Kidney epithelial cell (primary cell): ENCODE data around the gene ADIPOQ. TPM values are rescaled to one million over a fixed set of nuclear protein-coding genes. Genes with fewer than 3 reads are reported as not detected.
"Not testable (repeated sequence)": the region's sequence is repeated elsewhere in the genome, so short reads cannot be mapped to it uniquely, and the experiment has no call there.

Source experiments
- DNase-seq: peaks from one replicate; pipeline ENCODE4 v3.0.0-alpha.2; 2010; ENCODE audit warnings: low read depth
- H3K27me3 ChIP-seq: 2 replicates; pipeline ENCODE4 v1.6.0; 2011; ENCODE audit warnings: low read length; ENCODE audit not compliant: control insufficient read depth, insufficient read depth
- H3K36me3 ChIP-seq: 2 replicates; pipeline ENCODE4 v1.5.1; 2011; ENCODE audit warnings: low read length; ENCODE audit not compliant: control insufficient read depth, insufficient read depth
- H3K4me3 ChIP-seq: 2 replicates; pipeline ENCODE4 v1.5.1; 2011; ENCODE audit warnings: low read depth, mild to moderate bottlenecking, control low read depth, low read length
- total RNA-seq: library from RNA; depleted of rRNA; stranded (reverse); fragments of >200 nt; gene quantifications from 2 replicates; pipeline ENCODE4 v1.2.3, GENCODE V29; 2015
- TF ChIP-seq, protein P1 (sequence below): IDR thresholded peaks from 2 replicates; pipeline ENCODE4 v1.5.1; 2011; ENCODE audit warnings: mild to moderate bottlenecking, moderate library complexity, low read length, control low read depth, inconsistent platforms; ENCODE audit not compliant: insufficient read depth, poor library complexity, severe bottlenecking

Gene ADIPOQ
- total RNA-seq, 1 donor from 2014 or later: not detected

GRCh38 chr3:186886202-186886981 is 43.9 kb downstream of the ADIPOQ start:
- no peaks in the 10 kb centered on the region for H3K36me3 ChIP-seq
- DNase-seq: no peak
- TF ChIP-seq, protein P1, sequence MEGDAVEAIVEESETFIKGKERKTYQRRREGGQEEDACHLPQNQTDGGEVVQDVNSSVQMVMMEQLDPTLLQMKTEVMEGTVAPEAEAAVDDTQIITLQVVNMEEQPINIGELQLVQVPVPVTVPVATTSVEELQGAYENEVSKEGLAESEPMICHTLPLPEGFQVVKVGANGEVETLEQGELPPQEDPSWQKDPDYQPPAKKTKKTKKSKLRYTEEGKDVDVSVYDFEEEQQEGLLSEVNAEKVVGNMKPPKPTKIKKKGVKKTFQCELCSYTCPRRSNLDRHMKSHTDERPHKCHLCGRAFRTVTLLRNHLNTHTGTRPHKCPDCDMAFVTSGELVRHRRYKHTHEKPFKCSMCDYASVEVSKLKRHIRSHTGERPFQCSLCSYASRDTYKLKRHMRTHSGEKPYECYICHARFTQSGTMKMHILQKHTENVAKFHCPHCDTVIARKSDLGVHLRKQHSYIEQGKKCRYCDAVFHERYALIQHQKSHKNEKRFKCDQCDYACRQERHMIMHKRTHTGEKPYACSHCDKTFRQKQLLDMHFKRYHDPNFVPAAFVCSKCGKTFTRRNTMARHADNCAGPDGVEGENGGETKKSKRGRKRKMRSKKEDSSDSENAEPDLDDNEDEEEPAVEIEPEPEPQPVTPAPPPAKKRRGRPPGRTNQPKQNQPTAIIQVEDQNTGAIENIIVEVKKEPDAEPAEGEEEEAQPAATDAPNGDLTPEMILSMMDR: no peak
- H3K27me3 ChIP-seq: no peaks in the 10 kb centered on the region
- no peak overlapping the region for H3K4me3 ChIP-seq

DNA sequence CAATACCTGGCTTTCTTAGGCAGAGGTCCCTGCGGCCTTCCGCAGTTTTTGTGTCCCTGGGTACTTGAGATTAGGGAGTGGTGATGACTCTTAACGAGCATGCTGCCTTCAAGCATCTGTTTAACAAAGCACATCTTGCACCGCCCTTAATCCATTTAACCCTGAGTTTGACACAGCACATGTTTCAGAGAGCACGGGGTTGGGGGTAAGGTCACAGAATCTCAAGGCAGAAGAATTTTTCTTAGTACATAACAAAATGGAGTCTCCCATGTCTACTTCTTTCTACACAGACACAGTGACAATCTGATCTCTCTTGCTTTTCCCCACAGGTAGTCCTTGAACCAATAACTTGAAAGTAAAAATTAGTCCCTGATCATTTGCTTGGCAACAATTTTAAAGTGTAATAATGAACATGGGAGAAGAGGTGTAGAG is 45.0 kb downstream of the ADIPOQ start:
- H3K4me3 ChIP-seq, H3K36me3 ChIP-seq, H3K27me3 ChIP-seq, DNase-seq: not testable (repeated sequence)

DNA sequence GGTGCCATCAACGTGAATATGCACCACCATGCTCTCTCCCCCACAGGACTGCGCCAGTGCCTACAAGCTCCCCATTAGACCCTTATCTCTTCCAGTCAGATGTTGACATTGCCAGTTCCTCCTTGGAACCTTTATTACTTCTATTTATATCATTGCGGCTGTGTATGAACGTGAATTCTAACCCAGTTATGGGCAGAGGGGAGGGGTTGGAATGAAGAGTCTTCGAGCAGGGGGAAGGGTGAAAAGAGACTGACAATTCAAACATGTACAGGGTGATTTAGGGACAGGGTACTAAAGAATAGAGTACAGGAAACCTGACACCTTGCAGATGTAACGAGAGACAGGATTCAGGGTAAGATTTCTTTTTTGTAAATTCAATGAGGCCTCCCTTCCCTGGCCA is 46.1 kb downstream of the ADIPOQ start:
- H3K36me3 ChIP-seq: no peaks in the 10 kb centered on the region
- DNase-seq: no peak
- no peaks in the 10 kb centered on the region for H3K27me3 ChIP-seq
- H3K4me3 ChIP-seq: no peak overlapping the region
- TF ChIP-seq, protein P1: no peak

DNA sequence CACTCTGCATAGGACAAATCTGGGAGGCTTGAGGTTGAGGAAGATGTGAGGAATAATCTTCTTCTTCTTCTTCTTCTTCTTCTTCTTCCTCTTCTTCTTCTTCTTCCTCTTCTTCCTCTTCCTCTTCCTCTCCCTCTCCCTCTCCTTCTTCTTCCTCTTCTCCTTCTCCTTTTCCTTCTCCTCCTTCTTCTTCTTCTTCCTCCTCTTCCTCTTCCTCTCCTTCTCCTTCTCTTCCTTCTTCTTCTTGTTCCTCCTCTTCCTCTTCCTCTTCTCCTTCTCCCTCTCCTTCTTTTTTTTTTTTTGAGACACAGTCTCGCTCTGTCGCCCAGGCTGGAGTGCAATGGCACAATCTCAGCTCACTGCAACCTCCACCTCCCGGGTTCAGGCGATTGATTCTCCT is 47.2 kb downstream of the ADIPOQ start:
- H3K36me3 ChIP-seq, H3K27me3 ChIP-seq, H3K4me3 ChIP-seq, DNase-seq: not testable (repeated sequence)

DNA sequence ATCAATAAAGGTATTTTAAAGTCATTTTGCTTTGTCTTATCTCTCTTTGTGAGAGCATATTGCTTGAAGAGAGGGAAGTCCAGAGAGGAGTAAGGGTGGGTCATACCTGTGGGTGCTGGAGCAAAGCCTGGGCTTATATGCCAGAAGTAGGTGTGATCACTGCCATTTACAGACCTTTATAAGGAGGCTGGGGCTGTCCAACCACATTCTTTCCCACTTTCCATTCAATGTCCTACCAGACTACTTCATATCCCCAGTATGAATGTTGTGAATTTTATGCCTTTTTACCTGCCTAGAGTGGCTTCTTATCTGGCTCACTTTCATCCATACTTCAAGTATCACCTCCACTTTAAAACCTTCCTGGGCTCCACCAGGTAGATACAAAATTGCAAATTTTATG is 48.4 kb downstream of the ADIPOQ start:
- Histone ChIP-seq H3K27me3 (no peaks in the 10 kb centered on the region), H3K36me3 (no peaks in the 10 kb centered on the region), H3K4me3 (no peak overlapping the region)
- DNase-seq: no peak
- TF ChIP-seq, protein P1: no peak

DNA sequence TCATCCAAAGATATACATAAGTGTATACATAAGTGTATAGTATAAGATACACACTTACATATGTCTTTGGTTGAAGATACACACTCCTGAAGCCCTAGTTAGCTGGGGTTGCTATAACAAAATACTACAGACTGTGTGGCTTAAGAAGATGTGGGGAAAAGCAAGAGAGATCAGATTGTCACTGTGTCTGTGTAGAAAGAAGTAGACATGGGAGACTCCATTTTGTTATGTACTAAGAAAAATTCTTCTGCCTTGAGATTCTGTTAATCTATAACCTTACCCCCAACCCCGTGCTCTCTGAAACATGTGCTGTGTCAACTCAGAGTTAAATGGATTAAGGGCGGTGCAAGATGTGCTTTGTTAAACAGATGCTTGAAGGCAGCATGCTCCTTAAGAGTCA is 50.6 kb downstream of the ADIPOQ start:
- H3K36me3 ChIP-seq, DNase-seq, H3K4me3 ChIP-seq, H3K27me3 ChIP-seq: not testable (repeated sequence)

DNA sequence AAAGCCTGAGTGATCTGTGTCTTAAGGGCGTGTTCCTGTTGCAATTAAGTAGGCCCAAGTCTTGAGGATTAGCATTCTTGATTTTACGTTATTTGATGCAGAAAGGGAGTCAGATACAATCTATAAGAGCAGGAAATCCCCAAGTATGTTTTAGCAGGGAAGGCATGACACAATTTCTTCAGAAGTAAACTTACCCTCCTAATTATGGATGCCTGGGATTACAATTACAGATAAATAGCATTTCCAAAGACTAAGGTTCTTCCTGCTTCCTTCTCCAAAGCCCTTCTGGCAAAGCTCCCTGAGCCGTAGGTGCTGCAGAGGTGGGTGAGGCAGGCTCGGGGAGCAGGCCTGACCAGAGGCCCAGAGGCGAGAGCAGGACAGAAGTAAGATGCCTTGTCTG is 52.9 kb downstream of the ADIPOQ start:
- no peak for DNase-seq
- TF ChIP-seq, protein P1: no peak
- no peaks in the 10 kb centered on the region for H3K36me3 ChIP-seq
- no peak overlapping the region for H3K4me3 ChIP-seq
- H3K27me3 ChIP-seq: no peaks in the 10 kb centered on the region
